GM20000 (cell line): ENCODE data around the gene CD300LD.
A peak's percentile ranks its signal among the peaks of the same experiment; 100 is the strongest.
"Not testable (repeated sequence)": the region's sequence is repeated elsewhere in the genome, so short reads cannot be mapped to it uniquely, and the experiment has no call there.

Source experiments
- DNase-seq: peaks from one replicate; pipeline ENCODE4 v3.0.0; 2012; ENCODE audit warnings: low spot score
- CTCF ChIP-seq: IDR thresholded peaks from 2 replicates; pipeline ENCODE4 v1.5.1; 2012; ENCODE audit warnings: mild to moderate bottlenecking, control low read depth; ENCODE audit errors: extremely low read depth, missing control alignments

Gene CD300LD

DNA sequence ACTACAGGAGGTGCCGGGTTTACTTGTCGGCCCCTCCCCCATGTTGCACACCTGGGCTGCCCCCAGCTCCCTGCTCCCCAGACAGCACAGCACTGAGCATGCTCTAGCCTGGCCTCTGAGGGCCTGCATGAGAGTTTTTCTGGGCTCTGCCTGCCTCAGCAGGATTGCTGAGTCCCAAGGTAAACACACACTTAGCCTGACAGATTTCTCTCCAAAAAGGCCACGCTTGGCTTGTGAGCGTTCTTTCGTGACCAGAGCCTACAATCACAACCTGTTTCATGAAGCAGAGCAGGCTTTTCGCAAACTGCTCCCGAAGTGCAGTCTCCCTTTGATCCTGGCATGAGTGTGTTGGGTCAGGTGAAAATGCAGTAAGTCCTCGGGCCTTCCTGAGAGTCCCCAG is 41.2 kb upstream of the CD300LD start:
- no peak for DNase-seq
- no peak for TF ChIP-seq CTCF

GRCh38 chr17:74632617-74633016 is 40.5 kb upstream of the CD300LD start:
- no peak for TF ChIP-seq CTCF
- no peak for DNase-seq

- peak; percentile 67 for DNase-seq
- TF ChIP-seq CTCF: no peak
Observed at GRCh38 chr17:74631468-74632450, 39.7 kb upstream of the CD300LD start.

DNA sequence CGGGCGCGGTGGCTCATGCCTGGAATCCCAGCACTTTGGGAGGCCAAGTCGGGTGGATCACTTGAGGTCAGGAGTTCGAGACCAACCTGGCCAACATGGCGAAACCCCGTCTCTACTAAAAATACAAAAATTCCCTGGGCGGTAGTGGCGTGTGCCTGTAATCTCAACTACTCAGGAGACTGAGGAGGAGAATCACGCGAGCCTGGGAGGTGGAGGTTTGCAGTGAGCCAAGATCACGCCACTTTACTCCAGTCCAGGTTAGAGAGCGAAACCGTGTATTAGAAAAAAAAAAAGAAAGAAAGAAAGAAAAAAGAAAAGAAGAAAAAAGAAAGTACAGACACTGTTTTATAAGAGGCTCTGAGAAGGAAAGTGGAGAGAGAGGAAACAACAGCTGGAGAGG is 38.2 kb upstream of the CD300LD start:
- not testable (repeated sequence) for DNase-seq

GRCh38 chr17:74625661-74626060 is 33.6 kb upstream of the CD300LD start:
- DNase-seq: no peak
- no peak for TF ChIP-seq CTCF

DNA sequence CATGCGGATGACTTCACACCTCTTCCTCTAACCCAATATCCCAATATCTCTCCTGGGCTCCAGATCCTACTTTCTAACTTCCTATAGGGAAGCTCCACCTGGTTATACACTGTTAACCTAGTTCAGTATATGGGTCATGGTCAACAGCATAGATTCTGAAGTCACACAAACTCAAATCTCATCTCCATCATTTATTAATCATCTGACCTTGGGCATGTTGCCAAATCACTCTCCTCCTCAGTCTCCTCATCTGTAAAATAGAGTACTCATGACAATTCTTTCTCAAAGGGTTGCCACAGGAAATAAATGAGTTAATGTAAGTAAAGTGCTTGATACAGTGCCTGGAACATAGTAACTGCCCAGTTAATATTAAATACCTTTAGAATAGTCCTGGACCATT is 32.0 kb upstream of the CD300LD start:
- DNase-seq: no peak
- no peak for TF ChIP-seq CTCF

GRCh38 chr17:74623693-74624093 is 31.6 kb upstream of the CD300LD start, which contains the start of gene CD300E:
Gene CD300E (minus strand): TSS chr17:74623738. CDS start chr17:74623621, 117 bp downstream.
- DNase-seq: no peak
- no peak for TF ChIP-seq CTCF

DNA sequence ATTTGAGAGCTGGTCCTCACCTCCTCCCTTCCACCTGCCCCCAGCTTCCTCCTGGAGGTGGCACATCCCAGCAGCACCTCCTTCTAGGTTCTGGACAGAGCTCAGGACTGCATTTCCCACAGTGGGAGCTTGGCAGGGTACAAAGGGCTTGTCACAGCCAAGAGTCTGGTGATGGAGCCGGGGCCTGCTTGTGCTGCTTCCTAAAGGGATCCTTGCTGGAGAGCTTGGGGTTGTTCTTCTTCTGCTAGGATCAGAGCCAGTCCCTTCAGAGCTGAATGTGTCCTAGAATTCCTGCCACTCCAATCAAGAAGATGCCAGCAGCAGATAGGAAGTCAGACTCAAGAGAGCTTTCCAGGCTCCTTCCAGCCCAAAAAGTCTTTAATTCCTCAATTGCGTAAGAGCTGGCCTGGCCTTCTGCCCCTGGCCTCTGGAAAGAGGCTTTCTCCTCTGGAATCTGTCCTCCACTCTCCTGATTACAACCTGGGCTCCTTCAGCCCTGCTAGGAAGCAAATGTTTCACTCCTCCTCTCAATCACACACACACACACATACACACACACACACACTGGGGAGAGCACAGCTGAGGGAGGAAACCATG is 27.1 kb upstream of the CD300LD start:
- TF ChIP-seq CTCF: no peak
- no peak for DNase-seq
